ENCODE data around the gene CDK7.

- TF ChIP-seq ZNF274 (IDR thresholded peaks at IDR 0.05; ENCODE audit: low read depth, low read length) (no peak), SUZ12 (IDR thresholded peaks at IDR 0.05; ENCODE audit: extremely low read depth, insufficient read depth, insufficient read length) (no peak)
Observed at GRCh38 chr5:69299625-69300024, 64.9 kb downstream of the CDK7 start.
